GM06990 (cell line): Measurements from ENCODE around the gene SYNPO2.
A peak's percentile ranks its signal among the peaks of the same experiment; 100 is the strongest.
"Not testable (repeated sequence)": the region's sequence is repeated elsewhere in the genome, so short reads cannot be mapped to it uniquely, and the experiment has no call there.

Source experiments
- DNase-seq: peaks from one replicate; pipeline ENCODE4 v3.0.0-alpha.2; 2011; ENCODE audit not compliant: insufficient read length; ENCODE audit errors: extremely low read depth
- H3K27me3 ChIP-seq: replicated peaks from 2 replicates; pipeline ENCODE4 v1.6.0; 2011; ENCODE audit warnings: low read length; ENCODE audit not compliant: control insufficient read depth, insufficient read depth
- H3K36me3 ChIP-seq: 2 replicates; pipeline ENCODE4 v1.5.1; 2011; ENCODE audit warnings: low read length; ENCODE audit not compliant: control insufficient read depth, insufficient read depth
- H3K4me3 ChIP-seq: replicated peaks from 2 replicates; pipeline ENCODE4 v1.5.1; 2011; ENCODE audit warnings: low read depth, mild to moderate bottlenecking, control low read depth, low read length
- TF ChIP-seq, protein P1 (sequence below): IDR thresholded peaks from 2 replicates; pipeline ENCODE4 v1.5.1; 2011; ENCODE audit warnings: low read length, control low read depth, mild to moderate bottlenecking, inconsistent platforms; ENCODE audit not compliant: insufficient read depth, poor library complexity, severe bottlenecking

The SYNPO2 gene

DNA sequence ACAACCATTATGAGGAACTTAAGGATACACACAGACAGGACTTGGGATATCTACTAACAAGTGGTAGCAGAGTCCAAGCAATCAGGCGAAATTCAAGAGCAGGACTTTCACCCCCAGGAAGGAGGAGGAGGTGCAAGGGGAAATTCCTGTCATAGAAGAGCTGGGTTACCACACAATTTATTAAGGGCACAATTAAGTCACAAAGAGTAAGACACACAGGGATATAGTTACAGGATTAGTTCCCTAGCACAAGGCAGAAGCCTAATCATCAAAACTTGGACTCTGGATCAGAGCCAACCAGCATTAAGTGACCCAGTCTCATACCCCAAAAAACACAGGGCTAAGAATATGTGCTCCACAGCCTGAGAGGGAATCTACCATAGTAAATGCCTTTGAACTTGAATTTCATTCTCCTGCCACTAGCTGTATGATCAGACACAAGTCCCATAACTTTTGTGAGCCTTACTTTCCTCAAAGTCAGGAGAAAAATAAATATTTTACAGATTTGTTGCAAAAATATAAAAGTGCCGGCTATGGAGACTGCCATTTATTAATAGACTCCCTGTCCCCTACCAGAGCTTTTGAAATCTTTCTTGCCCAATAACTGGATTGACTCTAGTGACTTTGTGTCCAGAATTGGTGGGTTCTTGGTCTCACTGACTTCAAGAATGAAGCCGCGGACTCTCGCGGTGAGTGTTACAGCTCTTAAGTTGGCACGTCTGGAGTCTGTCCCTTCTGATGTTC, 87.0 kb downstream of the SYNPO2 start:
- H3K4me3 ChIP-seq: no peak overlapping the region
- H3K36me3 ChIP-seq: no peaks in the 10 kb centered on the region
- no peak for DNase-seq
- no peaks in the 10 kb centered on the region for H3K27me3 ChIP-seq
- TF ChIP-seq, protein P1, sequence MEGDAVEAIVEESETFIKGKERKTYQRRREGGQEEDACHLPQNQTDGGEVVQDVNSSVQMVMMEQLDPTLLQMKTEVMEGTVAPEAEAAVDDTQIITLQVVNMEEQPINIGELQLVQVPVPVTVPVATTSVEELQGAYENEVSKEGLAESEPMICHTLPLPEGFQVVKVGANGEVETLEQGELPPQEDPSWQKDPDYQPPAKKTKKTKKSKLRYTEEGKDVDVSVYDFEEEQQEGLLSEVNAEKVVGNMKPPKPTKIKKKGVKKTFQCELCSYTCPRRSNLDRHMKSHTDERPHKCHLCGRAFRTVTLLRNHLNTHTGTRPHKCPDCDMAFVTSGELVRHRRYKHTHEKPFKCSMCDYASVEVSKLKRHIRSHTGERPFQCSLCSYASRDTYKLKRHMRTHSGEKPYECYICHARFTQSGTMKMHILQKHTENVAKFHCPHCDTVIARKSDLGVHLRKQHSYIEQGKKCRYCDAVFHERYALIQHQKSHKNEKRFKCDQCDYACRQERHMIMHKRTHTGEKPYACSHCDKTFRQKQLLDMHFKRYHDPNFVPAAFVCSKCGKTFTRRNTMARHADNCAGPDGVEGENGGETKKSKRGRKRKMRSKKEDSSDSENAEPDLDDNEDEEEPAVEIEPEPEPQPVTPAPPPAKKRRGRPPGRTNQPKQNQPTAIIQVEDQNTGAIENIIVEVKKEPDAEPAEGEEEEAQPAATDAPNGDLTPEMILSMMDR: no peak

DNA sequence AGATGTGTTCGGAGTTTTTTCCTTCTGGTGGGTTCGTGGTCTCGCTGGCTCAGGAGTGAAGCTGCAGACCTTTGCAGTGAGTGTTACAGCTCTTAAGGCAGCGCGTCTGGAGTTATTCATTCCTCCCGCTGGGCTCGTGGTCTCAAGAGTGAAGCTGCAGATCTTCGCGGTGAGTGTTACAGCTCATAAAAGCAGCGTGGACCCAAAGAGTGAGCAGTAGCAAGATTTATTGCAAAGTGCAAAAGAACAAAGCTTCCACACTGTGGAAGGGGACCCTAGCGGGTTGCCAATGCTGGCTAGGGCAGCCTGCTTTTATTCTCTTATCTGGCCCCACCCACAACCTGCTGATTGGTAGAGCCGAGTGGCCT, 87.5 kb downstream of the SYNPO2 start:
- not testable (repeated sequence) for H3K36me3 ChIP-seq, H3K27me3 ChIP-seq, DNase-seq, H3K4me3 ChIP-seq

DNA sequence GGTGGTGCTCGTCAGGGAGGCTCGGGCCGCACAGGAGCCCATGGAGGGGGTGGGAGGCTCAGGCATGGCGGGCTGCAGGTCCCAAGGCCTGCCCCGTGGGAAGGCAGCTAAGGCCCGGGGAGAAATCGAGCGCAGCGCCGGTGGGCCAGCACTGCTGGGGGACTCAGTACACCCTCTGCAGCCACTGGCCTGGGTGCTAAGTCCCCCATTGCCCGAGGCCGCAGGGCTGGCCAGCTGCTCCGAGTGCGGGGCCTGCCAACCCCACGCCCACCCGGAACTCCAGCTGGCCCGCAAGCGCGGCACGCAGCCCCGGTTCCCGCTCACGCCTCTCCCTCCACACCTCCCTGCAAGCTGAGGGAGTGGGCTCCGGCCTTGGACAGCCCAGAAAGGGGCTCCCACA, 88.4 kb downstream of the SYNPO2 start:
- H3K27me3 ChIP-seq, H3K4me3 ChIP-seq, H3K36me3 ChIP-seq, DNase-seq: not testable (repeated sequence)

- no peaks in the 10 kb centered on the region for H3K27me3 ChIP-seq
- no peak overlapping the region for H3K4me3 ChIP-seq
- H3K36me3 ChIP-seq: no peaks in the 10 kb centered on the region
- no peak for DNase-seq
- TF ChIP-seq, protein P1: no peak
These were observed 91.1 kb downstream of the SYNPO2 start for GRCh38 chr4:118979712-118980111.

GRCh38 chr4:118981171-118981838, 92.7 kb downstream of the SYNPO2 start:
- Histone ChIP-seq H3K27me3 (no peaks in the 10 kb centered on the region), H3K4me3 (no peak overlapping the region), H3K36me3 (no peaks in the 10 kb centered on the region)
- TF ChIP-seq, protein P1: no peak
- DNase-seq: no peak

DNA sequence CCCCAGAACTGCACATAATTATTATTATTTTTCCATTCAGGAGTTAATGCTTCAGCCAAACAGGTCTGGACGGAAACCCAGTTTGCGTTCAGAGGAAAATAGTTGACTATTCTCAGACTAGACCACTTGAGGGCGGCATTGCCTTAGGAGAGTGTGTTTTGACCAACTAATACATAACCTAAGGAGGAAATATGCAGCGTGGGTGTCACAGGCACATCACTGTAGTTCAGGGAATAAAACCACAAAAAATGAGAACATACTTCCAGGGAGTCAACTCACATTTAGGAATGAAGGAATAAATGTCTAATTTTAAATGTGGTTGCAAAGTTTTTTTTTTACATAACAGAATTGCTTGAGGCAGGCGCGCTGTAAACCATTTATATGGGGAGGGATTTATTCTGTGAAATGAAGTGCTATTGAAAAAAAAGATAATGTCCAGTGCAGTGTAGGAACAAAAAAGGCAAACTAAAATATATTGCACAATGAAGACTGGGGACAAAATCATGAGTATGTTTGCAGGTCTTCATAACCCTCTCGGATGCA, 93.3 kb downstream of the SYNPO2 start:
- Histone ChIP-seq H3K27me3 (no peaks in the 10 kb centered on the region), H3K36me3 (no peaks in the 10 kb centered on the region), H3K4me3 (no peak overlapping the region)
- TF ChIP-seq, protein P1: peak; percentile 67
- no peak for DNase-seq
